ENCODE data around the gene NDUFA3. TPM values are rescaled to one million over a fixed set of nuclear protein-coding genes. Genes with fewer than 3 reads are reported as not detected.

Gene NDUFA3
- total and polyA plus RNA-seq, 2 of the 13 experiments (the other 11 are each of a cell fraction or from before 2014, with no cell fraction given) = 31.6 to 75.4 TPM

GRCh38 chr19:54115109-54116063 lies 12.7 kb downstream of the NDUFA3 start, which contains the start of the genes PRPF31 and TFPT (continued):
- TF ChIP-seq CCAR2 (optimal IDR thresholded peaks at IDR 0.05; ENCODE audit: low read depth, low read length) (peak; percentile 93), XRCC5 (optimal IDR thresholded peaks at IDR 0.05; ENCODE audit: low read length) (peak; percentile 53), ZNF441 (CRISPR knock-in tag; IDR thresholded peaks at IDR 0.05; ENCODE audit: borderline replicate concordance) (no peak; the same call in 1 of the 2 replicates), PHF5A (CRISPR knock-in tag; IDR thresholded peaks at IDR 0.05; ENCODE audit: low read depth, unreplicated experiment) (no peak), MBD4 (IDR thresholded peaks at IDR 0.05; ENCODE audit: borderline replicate concordance, low read length) (no peak), MED8 (CRISPR knock-in tag; IDR thresholded peaks at IDR 0.05; ENCODE audit: insufficient replicate concordance) (no peak), ZNF382 (CRISPR knock-in tag; IDR thresholded peaks at IDR 0.05; ENCODE audit: borderline replicate concordance) (no peak), REPIN1 (CRISPR knock-in tag; IDR thresholded peaks at IDR 0.05; ENCODE audit: borderline replicate concordance, low read depth) (peak; percentile 68; the same call in 1 of the 2 replicates), RARA (CRISPR knock-in tag; IDR thresholded peaks at IDR 0.05) (peak; percentile 35; the same call in 1 of the 2 replicates), MIER2 (CRISPR knock-in tag; IDR thresholded peaks at IDR 0.05) (peak; percentile 65; the same call in 1 of the 2 replicates), NR2F2 (IDR thresholded peaks at IDR 0.05; ENCODE audit: borderline replicate concordance, low read depth) (peak; percentile 47; the same call in 1 of the 2 replicates), SKI (IDR thresholded peaks at IDR 0.05; ENCODE audit: partially characterized antibody) (no peak), ZSCAN25 (CRISPR knock-in tag; IDR thresholded peaks at IDR 0.05) (peak; percentile 88), ZNF34 (CRISPR knock-in tag; IDR thresholded peaks at IDR 0.05; ENCODE audit: borderline replicate concordance) (peak; percentile 95; the same call in 1 of the 2 replicates), RBM39 (IDR thresholded peaks at IDR 0.05; ENCODE audit: low read depth, low read length, poor library complexity, severe bottlenecking) (no peak), MYC (CRISPR knock-in tag; IDR thresholded peaks at IDR 0.05; ENCODE audit: borderline replicate concordance) (peak; percentile 89), ELK4 (CRISPR knock-in tag; IDR thresholded peaks at IDR 0.05; ENCODE audit: borderline replicate concordance) (peak; percentile 78; the same call in 1 of the 2 replicates), ZNF546 (CRISPR knock-in tag; conservative IDR thresholded peaks at IDR 0.05) (0 out of 2 replicates have a peak, but pooled peaks have one; percentile 37), PRDM10 (CRISPR knock-in tag; IDR thresholded peaks at IDR 0.05; ENCODE audit: low read depth) (peak; percentile 18; the same call in 1 of the 2 replicates), NR2F1 (CRISPR knock-in tag; IDR thresholded peaks at IDR 0.05) (no peak), U2AF2 (IDR thresholded peaks at IDR 0.05; ENCODE audit: low read depth, low read length) (peak; percentile 60; the same call in 1 of the 2 replicates), ZNF850 (CRISPR knock-in tag; conservative IDR thresholded peaks at IDR 0.05) (peak; percentile 36; the same call in 1 of the 2 replicates), BHLHE40 (IDR thresholded peaks at IDR 0.05; ENCODE audit: low read length) (peak; percentile 37; the same call in 1 of the 2 replicates)
